ENCODE measurements around the gene FETUB.

FETUB gene

GRCh38 chr3:186636536-186636935 lies 3.7 kb upstream of the FETUB start:
- DNase-seq (ENCODE audit: low spot score): no peak

DNA sequence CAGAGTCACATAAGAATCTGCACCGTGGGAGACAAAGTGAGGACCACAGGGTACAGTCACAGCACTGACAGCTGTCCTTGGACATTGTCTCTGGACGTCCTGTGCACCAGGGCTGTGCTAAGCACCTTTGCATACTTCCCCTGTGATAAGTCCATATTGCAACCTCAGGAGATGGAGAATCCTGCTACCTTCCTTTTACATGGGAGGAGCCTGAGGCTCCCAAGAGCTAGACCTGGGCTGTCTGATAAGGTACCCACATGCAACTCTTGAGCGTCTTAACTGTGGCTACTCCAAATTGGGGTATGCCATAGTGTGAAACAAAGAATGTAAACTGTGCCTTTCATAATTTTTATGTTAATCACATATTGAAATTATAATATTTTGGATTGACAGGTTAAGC lies 2.5 kb upstream of the FETUB start:
- no peak for DNase-seq (ENCODE audit: low spot score)

DNA sequence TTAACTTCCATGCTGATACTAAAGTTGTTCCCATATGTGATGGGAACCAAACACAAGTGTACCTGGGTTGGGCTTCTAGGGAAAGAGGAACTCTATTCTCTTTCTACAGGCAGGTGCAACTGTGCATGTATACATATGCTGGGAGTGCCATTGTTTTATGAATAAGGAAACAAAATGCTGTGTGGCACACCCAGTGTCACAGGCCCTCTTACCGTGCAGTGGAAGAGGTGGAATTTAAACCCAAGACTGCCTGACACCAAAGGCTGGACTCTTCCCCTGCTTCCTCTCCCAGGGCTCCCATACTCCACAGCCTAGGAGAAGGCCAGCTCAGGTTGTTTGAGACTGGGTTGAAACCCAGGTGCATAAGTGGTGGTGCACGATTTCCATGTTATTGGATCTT lies 1.9 kb upstream of the FETUB start:
- no peak for DNase-seq (ENCODE audit: low spot score)

GRCh38 chr3:186640473-186640818 lies 247 bp downstream of the FETUB start:
- no peak for DNase-seq (ENCODE audit: low spot score)

- no peak for DNase-seq (ENCODE audit: low spot score)
Observed at GRCh38 chr3:186640929-186641328, 730 bp downstream of the FETUB start.

GRCh38 chr3:186642014-186642413 lies 1.8 kb downstream of the FETUB start:
- DNase-seq (ENCODE audit: low spot score): no peak

- no peak for DNase-seq (ENCODE audit: low spot score)
Observed at GRCh38 chr3:186643493-186643892, 3.3 kb downstream of the FETUB start.

- DNase-seq (ENCODE audit: low spot score): no peak
Observed at GRCh38 chr3:186644683-186645082, 4.5 kb downstream of the FETUB start.

DNA sequence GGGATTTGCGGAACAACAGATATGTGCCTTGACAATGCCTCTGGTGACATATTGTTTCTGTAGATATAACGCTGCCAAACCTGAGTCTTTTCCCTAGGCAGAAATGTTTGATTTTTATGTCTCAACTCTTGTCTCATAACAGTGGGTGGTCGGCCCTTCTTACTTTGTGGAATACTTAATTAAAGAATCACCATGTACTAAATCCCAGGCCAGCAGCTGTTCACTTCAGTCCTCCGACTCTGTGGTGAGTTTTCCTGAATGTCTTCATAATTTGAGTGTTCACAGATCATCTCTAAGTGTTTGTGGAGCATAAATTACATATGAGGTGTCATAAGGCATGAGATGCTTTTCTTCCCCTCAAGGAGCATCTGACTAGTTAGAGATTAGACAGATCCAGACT lies 5.9 kb downstream of the FETUB start:
- DNase-seq (ENCODE audit: low spot score): no peak

DNA sequence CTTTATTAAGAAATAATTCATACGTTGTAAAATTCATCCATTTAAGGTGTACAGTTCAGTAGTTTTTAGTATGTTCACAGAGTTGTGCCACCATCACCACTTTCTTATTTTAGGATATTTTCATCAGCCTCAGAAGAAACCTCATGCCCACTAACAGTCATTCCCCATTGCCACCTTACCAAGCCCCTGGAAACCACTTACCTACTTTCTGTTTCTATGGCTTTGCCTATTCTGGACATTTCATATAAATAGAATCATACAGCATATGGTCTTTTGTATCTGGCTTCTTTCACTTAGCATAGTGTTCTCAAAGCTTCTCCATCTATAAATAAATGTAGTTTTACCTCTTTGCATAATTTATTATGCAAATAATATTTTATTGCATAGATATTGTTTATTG lies 6.6 kb downstream of the FETUB start:
- no peak for DNase-seq (ENCODE audit: low spot score)

- DNase-seq (ENCODE audit: low spot score): no peak
Observed at GRCh38 chr3:186648851-186649250, 8.7 kb downstream of the FETUB start.

- DNase-seq (ENCODE audit: low spot score): no peak
Observed at GRCh38 chr3:186651678-186652215, 11.5 kb downstream of the FETUB start.

DNA sequence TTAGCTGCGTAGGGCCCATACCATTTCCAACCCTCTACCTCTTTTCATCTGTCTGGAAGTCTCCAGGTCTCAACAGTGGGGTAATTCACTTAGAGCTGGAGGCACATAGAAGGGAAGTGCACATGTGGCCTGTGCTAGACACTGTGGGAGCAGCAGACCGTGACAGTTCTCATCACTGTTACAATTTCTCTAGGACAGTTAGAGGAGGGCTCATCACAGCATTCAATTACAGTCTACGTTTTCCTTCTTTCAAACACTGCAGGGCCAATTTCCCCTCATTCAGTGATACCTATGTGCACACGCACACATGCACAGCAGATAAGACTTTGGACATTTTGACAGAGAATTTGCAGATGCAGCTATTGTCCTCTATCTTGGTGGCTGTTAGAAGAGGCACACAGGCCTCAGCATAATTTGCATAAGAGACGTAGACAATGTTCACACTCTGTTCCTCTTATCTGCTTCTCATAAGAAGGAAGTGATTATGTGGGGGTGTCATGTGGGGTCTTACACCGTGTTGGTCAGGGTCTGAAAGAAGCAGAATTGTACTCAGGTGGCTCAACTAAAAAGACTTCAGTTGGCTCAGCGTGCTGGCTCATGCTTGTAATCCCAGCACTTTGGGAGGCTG lies 13.0 kb downstream of the FETUB start:
- DNase-seq (ENCODE audit: low spot score): no peak

DNA sequence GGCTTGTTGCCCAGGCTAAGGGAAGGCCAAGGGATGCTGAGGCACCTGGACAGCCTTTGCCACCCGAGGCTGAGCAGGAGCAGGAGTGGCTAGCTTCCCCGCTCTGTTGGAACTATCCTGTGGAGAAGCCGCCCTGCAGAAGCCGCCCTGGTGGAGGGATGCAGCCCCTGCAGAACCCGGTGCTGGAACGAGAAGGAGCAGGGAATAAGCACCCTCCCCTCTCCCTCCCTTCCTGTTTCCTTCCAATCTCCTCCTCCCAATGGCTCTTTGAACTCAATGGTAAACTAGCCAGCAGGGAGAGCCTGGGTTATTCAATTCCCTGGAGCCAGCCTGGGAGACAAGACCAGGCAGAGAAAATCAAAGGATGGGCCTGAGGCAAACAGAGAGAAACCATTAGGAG lies 13.8 kb downstream of the FETUB start:
- DNase-seq (ENCODE audit: low spot score): peak; percentile 69

DNA sequence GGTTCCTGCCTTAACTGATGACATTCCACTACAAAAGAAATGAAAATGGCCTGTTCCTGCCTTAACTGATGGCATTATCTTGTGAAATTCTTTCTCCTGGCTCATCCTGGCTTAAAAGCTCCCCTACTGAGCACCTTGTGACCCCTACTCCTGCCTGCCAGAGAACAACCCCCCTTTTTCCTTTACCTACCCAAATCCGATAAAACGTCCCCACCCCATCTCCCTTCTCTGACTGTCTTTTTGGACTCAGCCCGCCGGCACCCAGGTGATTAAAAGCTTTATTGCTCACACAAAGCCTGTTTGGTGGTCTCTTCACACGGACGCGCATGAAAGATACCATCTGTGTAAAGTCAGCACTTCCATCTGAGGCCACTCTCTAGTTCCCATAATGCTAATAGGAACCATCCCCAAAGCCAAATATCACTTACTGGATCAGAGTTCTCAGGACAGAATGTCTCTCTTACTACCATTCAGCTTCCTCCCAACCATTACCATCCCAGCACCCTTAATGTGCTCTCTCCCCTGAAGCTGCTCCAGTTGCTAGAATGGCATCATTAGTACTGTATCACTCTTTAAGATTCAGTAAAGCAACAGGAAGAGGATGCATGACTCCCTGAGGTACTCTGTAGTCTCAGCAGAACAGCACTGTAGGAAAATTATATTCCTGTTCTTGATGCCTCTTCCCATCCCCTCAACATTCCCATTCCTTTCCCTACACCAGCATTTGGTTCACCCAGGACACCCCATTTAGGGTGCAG lies 23.3 kb downstream of the FETUB start:
- DNase-seq (ENCODE audit: low spot score): no peak

DNA sequence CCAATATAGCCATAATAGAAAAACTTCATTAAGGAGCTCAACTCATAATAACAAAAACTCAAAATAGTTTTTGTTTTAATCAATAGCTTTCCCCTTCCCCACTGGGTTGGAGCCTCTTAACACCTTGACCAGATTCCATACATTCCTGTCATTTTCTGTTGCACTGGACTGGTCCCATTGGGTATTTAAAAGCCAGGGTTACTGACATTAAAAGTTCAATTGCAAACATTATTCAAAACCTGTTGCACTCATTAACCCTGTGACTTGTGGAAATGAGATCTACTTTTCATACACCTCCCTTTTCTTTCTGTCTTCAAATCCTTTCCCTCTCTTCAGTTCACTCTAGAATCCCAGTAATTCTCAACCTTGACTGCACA lies 23.9 kb downstream of the FETUB start:
- DNase-seq (ENCODE audit: low spot score): no peak

DNA sequence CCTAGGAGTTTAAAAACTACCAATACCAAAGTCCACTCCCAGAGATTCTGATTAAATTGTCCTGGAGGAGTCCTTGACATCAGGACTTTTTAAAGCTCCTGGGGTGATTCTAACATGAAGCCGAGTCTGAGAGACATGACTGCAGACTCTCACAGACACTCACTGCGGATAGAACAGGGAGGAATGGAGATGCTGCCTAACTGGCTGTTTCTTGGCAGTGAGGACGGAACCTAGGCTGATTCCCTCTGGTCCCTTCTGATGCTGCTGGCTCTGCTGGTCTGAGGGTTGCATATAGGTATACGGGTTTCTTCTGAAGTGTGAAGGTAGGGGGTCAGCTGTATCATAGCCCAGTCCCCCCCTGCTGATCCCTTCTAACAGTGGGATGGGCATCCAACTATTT lies 24.3 kb downstream of the FETUB start:
- DNase-seq (ENCODE audit: low spot score): no peak

GRCh38 chr3:186665625-186666188 lies 25.5 kb downstream of the FETUB start, which contains the start of gene HRG:
Gene HRG (plus strand): TSS chr3:186666014. CDS start chr3:186666032, 18 bp downstream.
- DNase-seq (ENCODE audit: low spot score): no peak

- no peak for DNase-seq (ENCODE audit: low spot score)
Observed at GRCh38 chr3:186668426-186668825, 28.2 kb downstream of the FETUB start.

- DNase-seq (ENCODE audit: low spot score): no peak
Observed at GRCh38 chr3:186669378-186670084, 29.3 kb downstream of the FETUB start.

DNA sequence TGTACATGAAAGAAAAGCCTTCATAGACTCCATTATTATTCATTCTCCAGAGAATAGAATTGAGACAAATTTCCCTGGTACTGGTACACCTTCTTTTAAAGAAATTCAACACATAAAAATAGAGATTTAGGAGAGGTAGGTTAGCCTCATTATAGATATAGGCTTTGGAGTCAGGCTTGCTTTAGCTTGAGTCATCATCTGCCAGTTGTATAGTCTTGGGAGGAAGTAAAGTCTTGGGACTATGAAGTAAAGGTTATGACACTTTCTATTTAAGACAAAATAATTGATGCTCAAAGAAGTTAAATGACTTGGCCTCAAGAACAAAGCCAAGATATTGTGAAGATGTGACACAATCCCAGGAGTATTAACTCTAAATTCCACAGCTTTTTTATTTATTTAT lies 30.0 kb downstream of the FETUB start:
- DNase-seq (ENCODE audit: low spot score): no peak

DNA sequence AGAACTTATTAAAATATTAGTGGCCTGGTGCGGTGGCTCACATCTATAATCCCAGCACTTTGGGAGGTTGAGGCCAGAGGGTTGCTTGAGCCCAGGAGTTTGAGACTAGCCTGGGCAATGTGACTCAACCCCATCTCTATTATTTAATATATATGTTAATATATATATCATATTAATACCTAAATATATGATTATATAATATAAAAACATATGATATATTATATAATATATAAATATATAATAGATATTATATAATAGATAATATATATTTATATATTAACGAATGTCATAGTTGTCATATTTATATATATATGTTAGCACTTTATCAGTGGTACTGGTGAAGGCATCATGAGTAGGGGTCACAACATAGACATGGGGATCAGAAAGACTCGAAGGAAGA lies 30.9 kb downstream of the FETUB start:
- no peak for DNase-seq (ENCODE audit: low spot score)

DNA sequence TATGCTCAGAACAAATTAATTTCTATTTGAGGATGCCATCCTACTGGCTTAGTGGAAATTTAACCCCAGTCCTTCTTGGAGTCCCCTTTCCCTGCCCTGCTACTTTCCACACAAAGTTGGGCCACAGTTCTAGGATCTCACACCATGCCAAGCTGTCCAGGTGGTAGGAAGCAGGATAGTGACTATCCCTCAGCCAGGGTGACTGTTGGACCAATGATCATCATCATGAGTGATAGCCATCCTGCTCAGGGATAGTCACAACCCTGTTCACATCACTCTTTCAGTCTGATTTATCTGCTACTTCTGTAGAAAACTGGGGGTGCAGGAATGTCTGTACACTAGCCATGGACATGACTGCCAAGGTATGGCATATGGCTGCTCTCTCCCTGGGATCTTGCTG lies 38.4 kb downstream of the FETUB start:
- no peak for DNase-seq (ENCODE audit: low spot score)

All from ecto neural progenitor cell (in vitro differentiated cells).